EH (cell line): ENCODE measurements around the gene NPAS2.

Experiments used
- DNase-seq: peaks from one replicate; pipeline ENCODE4 v3.0.0-alpha.2; 2015; ENCODE audit warnings: low read depth

NPAS2 gene

DNA sequence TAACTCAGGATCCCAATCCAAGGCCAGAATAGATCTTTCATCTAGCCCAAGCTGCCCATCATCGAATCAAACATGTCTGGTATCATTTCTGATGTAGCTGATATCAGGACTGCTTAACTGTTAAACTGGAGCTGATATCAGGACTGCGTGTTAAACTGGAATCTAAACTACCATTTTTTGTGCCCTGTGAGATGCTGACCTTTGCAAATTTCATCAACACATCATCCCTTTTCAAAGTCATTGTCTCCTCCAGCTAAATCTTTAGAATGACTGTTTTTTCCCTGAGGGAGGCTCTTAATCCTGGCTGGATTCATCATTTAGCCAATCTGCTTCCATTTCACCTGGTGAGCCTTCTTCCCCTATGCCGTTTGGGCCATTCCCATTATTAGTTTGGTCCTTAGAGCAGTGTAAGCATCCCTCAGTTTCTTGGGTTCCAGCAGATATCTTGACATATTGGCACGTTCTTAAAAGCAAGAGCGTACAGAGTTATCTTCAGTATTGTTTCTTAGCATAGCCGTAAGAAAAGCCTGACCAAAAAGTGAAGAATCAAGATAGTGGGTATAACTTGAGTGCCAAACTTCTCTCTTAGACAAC, 194.4 kb downstream of the NPAS2 start:
- DNase-seq, result no peak

GRCh38 chr2:101017371-101017770, 197.4 kb downstream of the NPAS2 start:
- DNase-seq, result no peak

- no peak for DNase-seq
Measured at GRCh38 chr2:101018934-101019333, 199.0 kb downstream of the NPAS2 start.

DNA sequence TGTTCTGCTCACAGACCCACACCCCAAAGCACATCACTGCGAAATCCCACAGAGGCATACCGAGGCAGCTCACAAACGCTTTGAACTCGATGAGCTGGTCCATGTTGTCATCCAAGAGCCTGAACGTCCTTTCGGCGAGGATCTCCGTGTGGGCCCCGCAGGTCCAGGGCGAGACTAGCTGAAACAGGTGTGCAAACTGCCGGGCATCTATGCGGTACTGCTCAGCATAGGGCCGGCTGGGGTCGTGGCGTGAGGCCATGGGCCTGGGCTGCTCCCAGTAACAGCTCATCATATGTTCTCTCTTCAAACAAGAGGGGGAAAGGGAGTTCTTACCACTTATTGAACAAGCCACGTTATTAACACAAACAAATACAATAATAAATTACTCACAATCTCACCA, 202.3 kb downstream of the NPAS2 start:
- DNase-seq, result no peak

- no peak for DNase-seq
Measured at GRCh38 chr2:101023327-101024107, 203.6 kb downstream of the NPAS2 start.

GRCh38 chr2:101025561-101025960, 205.6 kb downstream of the NPAS2 start:
- no peak for DNase-seq

GRCh38 chr2:101026253-101026701, 206.3 kb downstream of the NPAS2 start:
- DNase-seq, result no peak

DNA sequence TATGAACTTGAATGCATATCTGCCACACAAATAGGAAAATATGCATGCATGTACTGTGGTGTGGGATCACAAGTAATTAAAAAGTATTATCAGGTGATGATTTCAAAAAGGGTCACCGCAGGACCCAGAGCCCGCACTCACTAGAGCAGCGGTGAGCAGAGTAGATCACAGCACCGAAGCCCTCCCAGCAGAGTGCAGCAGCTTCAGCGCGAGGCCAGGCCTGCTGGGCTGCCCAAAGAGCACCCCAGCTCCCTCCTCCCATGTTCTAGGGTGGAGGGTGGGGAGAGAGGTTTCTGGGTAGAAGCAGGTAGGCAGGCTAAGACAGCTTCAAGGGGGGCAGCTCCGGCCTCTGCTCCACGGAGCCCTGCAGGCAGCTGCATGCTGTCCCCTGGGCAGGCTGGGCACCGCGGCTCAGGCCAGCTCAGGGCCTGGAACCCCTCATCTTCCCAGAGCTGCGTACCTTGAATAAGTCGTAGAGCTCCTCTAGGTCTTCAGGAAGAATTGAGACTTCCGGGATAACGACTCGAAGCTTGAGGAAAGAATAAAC, 207.1 kb downstream of the NPAS2 start:
- DNase-seq, result no peak

DNA sequence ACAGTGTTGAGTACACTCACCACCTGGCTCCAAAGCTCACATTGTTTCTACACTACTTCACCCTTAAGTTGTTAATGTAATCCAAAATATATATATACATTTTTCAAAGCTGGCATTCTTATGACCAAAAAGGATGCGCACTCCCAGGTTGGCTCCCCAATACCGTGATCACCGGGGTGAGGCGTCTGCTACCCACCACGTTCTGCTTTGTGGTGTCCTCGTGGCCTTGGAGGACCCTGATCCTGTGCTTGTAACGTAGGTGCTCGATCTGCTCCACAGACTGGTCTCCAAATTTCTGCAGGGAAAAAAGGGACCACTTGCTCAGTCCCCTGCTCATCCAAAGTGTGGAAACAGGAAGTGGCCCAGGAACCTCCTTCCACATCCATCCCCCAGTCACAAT, 207.9 kb downstream of the NPAS2 start:
- no peak for DNase-seq

DNA sequence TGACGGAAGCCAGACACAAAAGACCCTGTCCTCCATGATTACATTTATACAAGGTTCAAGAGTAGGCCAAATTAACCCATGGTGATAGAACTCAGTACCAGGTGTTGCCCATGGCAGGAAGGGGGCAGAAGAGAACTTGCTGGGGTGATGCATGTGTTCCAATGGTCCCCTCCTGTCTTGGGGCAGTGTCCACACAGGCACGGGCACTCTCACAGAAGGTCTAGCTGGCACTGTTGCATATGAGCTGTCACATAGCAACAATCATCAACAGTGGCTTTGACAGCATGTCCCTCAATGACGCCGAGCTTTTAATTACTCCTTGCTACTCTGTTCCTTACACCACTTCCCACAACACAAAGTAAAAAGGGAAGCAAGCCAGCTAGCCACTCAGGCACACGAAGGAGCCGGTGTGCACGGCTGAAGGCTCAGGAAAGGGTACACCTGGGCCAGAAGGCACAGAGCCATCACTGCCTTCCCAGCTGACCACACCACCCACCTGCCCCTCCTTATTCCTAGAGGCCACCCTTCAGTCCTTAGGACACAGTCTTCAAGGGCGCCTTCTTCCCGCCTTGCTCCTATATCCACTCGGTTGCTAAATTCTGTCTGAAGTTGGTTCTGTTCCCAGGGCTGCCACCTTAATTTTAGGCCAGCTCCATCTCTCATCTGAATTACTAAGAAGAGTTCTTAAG, 211.1 kb downstream of the NPAS2 start:
- no peak for DNase-seq

DNA sequence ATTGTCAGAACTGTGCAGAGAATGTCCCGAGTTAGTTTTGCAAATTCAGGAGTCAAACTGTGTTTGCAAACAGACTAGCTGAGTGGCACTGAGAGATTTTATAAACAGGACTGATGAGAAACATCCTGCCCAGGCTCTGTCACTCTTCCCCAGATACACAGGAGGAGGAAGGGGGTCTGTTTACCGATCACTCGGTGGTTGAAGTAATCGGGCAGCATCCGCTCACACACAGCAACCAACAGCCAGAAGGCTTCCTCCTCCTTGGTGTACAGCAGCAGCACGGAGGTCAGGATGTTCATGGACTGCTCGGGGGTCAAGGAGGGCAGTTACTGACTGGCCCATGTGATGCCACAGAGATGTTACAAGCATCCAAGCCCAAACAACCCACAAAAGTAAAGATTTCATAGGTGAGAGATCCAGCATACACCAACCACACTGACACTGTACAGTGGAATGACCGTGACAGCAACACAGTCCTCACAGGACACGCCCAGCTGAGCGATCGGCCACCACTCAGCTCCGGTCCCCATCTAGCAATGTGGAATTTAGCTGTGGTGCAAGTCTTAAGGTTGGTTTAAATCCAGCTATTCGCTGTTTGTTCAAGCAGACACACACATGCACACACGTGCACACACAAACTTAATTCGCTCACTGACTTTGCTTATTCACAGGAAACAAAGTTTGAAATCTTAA, 212.3 kb downstream of the NPAS2 start:
- DNase-seq, result no peak

DNA sequence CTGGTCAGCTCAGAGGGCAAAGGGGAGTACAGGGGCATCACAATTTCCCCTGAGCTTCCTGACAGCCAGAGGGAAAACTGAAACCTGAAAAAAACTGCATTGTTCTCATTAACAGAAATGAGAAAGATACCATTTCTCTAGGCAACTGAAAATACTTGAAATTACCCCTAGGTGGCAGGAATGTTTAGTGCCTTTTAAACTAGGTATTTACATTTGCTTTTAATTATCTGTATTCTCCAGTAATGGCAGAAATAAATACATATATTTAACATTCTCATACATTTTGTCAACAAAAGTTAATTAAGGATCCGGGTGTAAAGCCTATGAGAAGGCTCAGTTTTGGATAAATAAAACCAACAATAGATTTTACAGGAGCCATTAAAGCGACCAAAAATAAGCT, 216.6 kb downstream of the NPAS2 start:
- peak; percentile 55 for DNase-seq

GRCh38 chr2:101037161-101037755, 217.3 kb downstream of the NPAS2 start:
- no peak for DNase-seq

- DNase-seq, result peak; percentile 30
Measured at GRCh38 chr2:101038455-101039255, 218.7 kb downstream of the NPAS2 start.

DNA sequence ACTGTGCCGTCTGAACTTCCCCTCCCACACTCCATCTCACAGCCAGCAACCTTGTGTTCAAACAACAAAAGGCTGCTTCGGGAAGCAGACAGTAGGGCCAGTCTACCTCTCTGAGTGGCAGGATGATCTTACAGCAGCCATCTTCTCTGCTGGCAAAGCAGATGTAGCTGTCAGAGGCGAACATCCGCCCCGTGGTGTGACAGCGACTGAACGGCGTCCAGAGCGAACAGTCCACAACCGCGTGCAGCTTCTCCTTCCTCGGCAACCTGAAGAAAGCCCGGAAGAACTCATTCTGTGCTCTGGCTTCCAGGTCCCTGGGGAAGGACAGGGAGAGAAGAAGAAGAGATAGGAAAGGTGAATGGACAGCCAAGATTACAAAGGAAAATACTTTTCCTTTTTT, 220.1 kb downstream of the NPAS2 start:
- no peak for DNase-seq

- DNase-seq, result no peak
Measured at GRCh38 chr2:101040761-101041160, 220.8 kb downstream of the NPAS2 start.

- no peak for DNase-seq
Measured at GRCh38 chr2:101041413-101041812, 221.5 kb downstream of the NPAS2 start.

DNA sequence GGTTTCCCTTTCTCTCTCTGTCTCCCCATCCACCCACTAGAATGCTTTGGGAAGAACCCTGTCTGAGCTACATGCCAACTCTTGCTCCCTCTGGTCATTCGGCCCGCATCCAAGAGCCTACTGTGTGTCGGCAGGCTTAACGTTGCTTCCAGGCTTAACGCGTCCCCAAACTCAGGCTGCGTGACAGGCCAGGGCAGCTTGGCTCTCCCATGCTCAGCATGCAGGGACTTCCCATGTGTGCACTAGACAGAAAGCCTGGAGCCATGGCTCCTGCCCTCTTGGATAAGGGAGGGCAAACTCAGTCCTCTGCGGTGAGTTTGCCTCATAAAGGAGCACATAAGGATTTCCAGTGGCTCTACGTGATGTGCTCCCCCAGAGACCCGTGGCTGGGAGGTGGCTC, 225.4 kb downstream of the NPAS2 start:
- no peak for DNase-seq
